Left lung (tissue), 10 donors: ENCODE results near the gene ELK3. TPM values are rescaled to one million over a fixed set of nuclear protein-coding genes. Genes with fewer than 3 reads are reported as not detected.
A peak's percentile ranks its signal among the peaks of the same experiment; 100 is the strongest.

Source experiments
- ATAC-seq: fragments of 200-7000 bp; cut with Tn5 transposase; one replicate; pipeline ENCODE4 v1.9.1; 2020; ENCODE audit warnings: moderate library complexity
- DNase-seq, 4 donors: peaks; one replicate each; pipeline ENCODE4 v3.0.0-alpha.2; 2013 to 2020
- H3K27ac ChIP-seq, 2 donors: fragments of 200-600 bp; sonication (generic) in 1 of 2; one replicate each; pipeline versions ENCODE4 v1.5.0 to v1.8.0; 2020 to 2021
- H3K27me3 ChIP-seq, 2 donors: fragments of 200-600 bp; sonication (generic) in 1 of 2; one replicate each; pipeline versions ENCODE4 v1.5.0 to v1.8.0; 2020 to 2021
- H3K36me3 ChIP-seq, 2 donors: fragments of 200-600 bp; sonication (generic) in 1 of 2; one replicate each; pipeline versions ENCODE4 v1.5.0 to v1.8.0; 2020 to 2021
- H3K4me1 ChIP-seq, 2 donors: fragments of 200-600 bp; one replicate each; pipeline ENCODE4 v1.8.0; 2021
- H3K4me3 ChIP-seq, 2 donors: fragments of 200-600 bp; sonication (generic) in 1 of 2; one replicate each; pipeline versions ENCODE4 v1.5.0 to v1.8.0; 2020 to 2021; ENCODE audit warnings: mild to moderate bottlenecking in 1 of 2
- H3K9me3 ChIP-seq, 2 donors: fragments of 200-600 bp; sonication (generic) in 1 of 2; one replicate each; pipeline versions ENCODE4 v1.5.0 to v1.8.0; 2020 to 2021
- intact Hi-C, 2 donors: fragments of 100-400 bp; cut with DNase I; formaldehyde crosslinking; loops; one replicate each; pipeline versions ENCODE4 v1.11.2 to v1.14.2; 2022
- polyA plus RNA-seq, 6 donors: library from polyadenylated mRNA; unstranded; fragments of 120-200 nt; gene quantifications; one replicate each; pipeline ENCODE4 v1.2.1, GENCODE V29; 2013; ENCODE audit not compliant: insufficient read length in 6 of 6
- total RNA-seq, 2 donors: library from RNA; stranded (reverse); fragmentation: NEBNext Ultra II Directional; extraction: Animal tissue kit (Norgen Biotek cat#: 25700); gene quantifications; one replicate each; pipeline ENCODE4 v1.2.1, GENCODE V29; 2021
- TF ChIP-seq, protein P1 (sequence below), 2 donors: fragments of 200-600 bp; sonication (generic) in 1 of 2; IDR thresholded peaks; one replicate each; pipeline versions ENCODE4 v1.5.0 to v1.8.0; 2021; ENCODE audit warnings: antibody characterized with exemption in 2 of 2
- donor health status: DM: no; HTN: yes; CAD: no.
- donor health status: DM: no; HTN: no; CAD: no.

ELK3 gene
- total and polyA plus RNA-seq, 8 donors: 39.1 to 91.7 (median 80.0) TPM

DNA sequence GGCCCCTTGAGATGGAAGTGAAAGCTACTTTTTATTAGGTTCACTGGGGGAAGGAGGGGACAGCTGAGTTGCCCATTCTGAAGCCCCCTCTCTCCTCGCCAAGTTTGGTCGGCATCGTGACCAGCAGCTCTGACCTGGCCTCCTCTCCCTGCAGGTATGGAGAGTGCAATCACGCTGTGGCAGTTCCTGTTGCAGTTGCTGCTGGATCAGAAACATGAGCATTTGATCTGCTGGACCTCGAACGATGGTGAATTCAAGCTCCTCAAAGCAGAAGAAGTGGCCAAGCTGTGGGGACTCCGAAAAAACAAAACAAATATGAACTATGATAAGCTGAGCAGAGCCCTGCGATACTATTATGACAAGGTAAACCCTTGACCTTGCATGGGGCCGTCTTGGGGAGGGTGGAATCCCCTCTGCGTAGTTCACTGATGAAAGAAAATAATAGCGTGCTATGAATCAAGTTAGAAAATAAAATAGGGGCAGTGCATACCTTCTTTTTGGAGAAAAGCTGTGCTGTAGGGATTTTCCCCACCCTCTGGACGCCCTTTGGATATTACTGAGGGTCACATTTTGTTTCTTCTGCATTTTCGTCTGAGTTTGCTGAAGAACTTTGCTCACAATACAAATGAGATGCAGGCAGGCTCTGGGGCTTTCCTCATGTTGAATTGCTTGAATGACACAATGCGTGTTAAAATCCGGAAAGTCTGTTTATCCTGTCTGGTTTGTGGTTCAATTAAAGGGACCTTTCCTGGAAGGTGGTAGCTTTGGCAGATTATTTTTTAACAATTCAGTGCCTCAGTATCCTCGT lies 29.4 kb downstream of the ELK3 start:
- Histone ChIP-seq H3K27me3 (no peaks in the 10 kb centered on the region), H3K36me3 (peaks cover 0 to 54% of the 10 kb centered on the region in 2 donors), H3K4me1 (peaks cover 0 to 25% of the 10 kb centered on the region in 2 donors), H3K9me3 (no peaks in the 10 kb centered on the region), H3K4me3 (no peak overlapping the region), H3K27ac (peak overlapping the region in 1 of 2 donors; percentile 37)
- intact Hi-C loops: no loop called here
- DNase-seq (no peak), ATAC-seq (no peak)
- TF ChIP-seq, protein P1, sequence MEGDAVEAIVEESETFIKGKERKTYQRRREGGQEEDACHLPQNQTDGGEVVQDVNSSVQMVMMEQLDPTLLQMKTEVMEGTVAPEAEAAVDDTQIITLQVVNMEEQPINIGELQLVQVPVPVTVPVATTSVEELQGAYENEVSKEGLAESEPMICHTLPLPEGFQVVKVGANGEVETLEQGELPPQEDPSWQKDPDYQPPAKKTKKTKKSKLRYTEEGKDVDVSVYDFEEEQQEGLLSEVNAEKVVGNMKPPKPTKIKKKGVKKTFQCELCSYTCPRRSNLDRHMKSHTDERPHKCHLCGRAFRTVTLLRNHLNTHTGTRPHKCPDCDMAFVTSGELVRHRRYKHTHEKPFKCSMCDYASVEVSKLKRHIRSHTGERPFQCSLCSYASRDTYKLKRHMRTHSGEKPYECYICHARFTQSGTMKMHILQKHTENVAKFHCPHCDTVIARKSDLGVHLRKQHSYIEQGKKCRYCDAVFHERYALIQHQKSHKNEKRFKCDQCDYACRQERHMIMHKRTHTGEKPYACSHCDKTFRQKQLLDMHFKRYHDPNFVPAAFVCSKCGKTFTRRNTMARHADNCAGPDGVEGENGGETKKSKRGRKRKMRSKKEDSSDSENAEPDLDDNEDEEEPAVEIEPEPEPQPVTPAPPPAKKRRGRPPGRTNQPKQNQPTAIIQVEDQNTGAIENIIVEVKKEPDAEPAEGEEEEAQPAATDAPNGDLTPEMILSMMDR (IDR thresholded peaks at IDR 0.05): no peak

GRCh38 chr12:96224219-96224615 lies 30.0 kb downstream of the ELK3 start:
- peaks cover 0 to 25% of the 10 kb centered on the region in 2 donors for H3K4me1 ChIP-seq
- no peaks in the 10 kb centered on the region for H3K27me3 ChIP-seq
- H3K36me3 ChIP-seq: peaks cover 0 to 54% of the 10 kb centered on the region in 2 donors
- intact Hi-C loops: no loop called here
- no peaks in the 10 kb centered on the region for H3K9me3 ChIP-seq
- DNase-seq: no peak
- no peak for ATAC-seq
- TF ChIP-seq, protein P1 (IDR thresholded peaks at IDR 0.05): no peak
- H3K27ac ChIP-seq: no peak overlapping the region
- no peak overlapping the region for H3K4me3 ChIP-seq

- no peak for ATAC-seq
- no peak overlapping the region for H3K4me3 ChIP-seq
- no peaks in the 10 kb centered on the region for H3K9me3 ChIP-seq
- peaks cover 0 to 21% of the 10 kb centered on the region in 2 donors for H3K4me1 ChIP-seq
- intact Hi-C loops: no loop called here
- peak in 1 of 4 donors; percentile 39 for DNase-seq
- peaks cover 0 to 54% of the 10 kb centered on the region in 2 donors for H3K36me3 ChIP-seq
- peak overlapping the region in 1 of 2 donors; percentile 18 for H3K27ac ChIP-seq
- no peaks in the 10 kb centered on the region for H3K27me3 ChIP-seq
- TF ChIP-seq, protein P1 (IDR thresholded peaks at IDR 0.05): no peak
Observed at GRCh38 chr12:96225044-96225855, 31.1 kb downstream of the ELK3 start.

DNA sequence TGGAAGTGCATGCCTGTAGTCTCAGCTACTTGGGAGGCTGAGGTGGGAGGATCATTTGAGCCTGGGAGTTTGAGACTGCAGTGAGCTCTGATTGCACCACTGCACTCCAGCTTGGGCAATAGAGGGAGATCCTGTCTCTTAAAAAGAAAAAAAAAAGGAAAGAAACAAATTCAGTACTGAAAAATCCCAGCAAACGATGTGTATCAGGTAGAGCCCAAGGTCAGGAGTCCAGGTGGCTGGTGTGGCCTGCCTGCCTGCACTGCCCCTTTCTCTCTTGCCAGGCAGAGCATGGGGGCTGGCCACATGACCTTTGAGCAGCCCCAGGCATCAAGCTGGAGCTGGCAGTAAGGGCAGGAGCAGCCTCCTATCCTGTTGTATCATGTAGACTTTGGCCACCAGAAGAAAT lies 31.8 kb downstream of the ELK3 start:
- ATAC-seq (no peak), DNase-seq (no peak)
- Histone ChIP-seq H3K27ac (peak overlapping the region in 1 of 2 donors; percentile 18), H3K36me3 (peaks cover 0 to 54% of the 10 kb centered on the region in 2 donors), H3K4me1 (peaks cover 0 to 15% of the 10 kb centered on the region in 2 donors), H3K4me3 (no peak overlapping the region), H3K9me3 (no peaks in the 10 kb centered on the region), H3K27me3 (no peaks in the 10 kb centered on the region)
- TF ChIP-seq, protein P1 (IDR thresholded peaks at IDR 0.05): no peak
- intact Hi-C loops: no loop called here

DNA sequence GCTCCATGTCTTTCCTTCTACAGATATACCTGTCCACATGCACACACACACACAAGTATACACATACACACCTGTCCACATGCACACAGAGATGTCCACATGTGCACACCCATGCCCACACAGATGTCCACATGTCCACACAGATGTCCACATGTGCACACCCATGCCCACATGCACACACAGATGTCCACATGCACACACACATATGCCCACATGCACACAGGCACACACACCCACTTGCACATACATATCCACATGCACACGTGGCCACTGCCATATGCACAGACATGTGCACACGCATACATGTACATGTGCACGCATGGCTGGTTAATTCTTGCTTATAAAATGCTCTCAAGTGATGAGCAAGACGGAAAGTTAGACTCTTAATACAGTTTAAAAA lies 32.2 kb downstream of the ELK3 start:
- Histone ChIP-seq H3K36me3 (peaks cover 0 to 54% of the 10 kb centered on the region in 2 donors), H3K27me3 (no peaks in the 10 kb centered on the region), H3K9me3 (no peaks in the 10 kb centered on the region), H3K27ac (no peak overlapping the region), H3K4me1 (peaks cover 0 to 15% of the 10 kb centered on the region in 2 donors), H3K4me3 (no peak overlapping the region)
- DNase-seq (no peak), ATAC-seq (no peak)
- intact Hi-C loops: no loop called here
- TF ChIP-seq, protein P1 (IDR thresholded peaks at IDR 0.05): no peak
